HG02642 (cell line): ENCODE measurements around the gene FOXO3.
"Not testable (repeated sequence)": the region's sequence is repeated elsewhere in the genome, so short reads cannot be mapped to it uniquely, and the experiment has no call there.

Source experiments
- ATAC-seq: cut with Tn5 transposase; IDR thresholded peaks from one replicate; pipeline ENCODE4 v1.9.1; 2021; ENCODE audit warnings: mild to moderate bottlenecking; ENCODE audit not compliant: unreplicated experiment, poor library complexity

Gene FOXO3

DNA sequence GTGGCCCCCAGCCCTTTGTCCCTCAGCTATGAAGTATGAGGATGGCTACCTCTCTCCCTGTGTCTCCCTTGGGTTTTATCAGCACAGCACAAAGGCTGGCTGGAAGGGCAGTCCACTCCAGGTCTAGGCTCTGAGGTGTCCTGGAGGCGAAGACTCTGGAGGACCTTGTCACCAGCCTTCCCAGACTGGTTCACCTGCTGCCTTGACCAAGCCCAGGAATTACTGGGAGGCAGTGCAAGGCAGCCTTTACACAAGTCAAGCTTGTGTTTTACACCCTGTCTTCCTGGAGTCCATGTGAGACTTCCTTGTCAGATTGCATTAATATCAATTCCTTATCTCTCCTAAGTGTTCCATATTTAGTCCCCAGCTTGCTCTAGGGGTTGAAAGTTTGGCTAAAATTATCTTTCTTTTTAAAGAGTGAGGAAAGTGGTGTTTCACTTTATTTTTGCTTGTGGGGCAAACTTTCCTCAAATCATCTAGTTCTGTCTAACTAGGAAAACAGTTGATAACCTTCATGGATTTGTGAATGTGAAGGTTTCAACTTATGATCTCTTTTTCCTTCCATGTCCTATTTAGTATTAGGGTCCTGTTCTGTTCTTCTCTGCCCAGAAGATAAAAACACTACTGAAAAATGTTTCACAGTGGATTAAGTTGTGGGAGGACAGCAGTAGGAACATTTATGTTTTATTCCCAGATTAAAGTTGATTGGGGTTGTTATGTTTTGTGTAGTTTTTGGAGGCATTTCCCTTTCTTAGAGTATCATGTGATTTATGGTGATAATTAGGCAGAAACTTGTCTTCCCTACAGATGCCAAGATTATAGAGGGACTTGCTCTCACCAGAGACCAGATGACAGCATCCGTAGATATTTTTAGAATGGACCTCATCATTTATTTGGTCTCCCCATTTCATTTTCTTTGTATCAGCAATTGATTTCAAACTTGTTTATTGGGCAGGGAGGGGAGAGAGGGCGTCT, 114.8 kb downstream of the FOXO3 start:
- ATAC-seq: no peak

DNA sequence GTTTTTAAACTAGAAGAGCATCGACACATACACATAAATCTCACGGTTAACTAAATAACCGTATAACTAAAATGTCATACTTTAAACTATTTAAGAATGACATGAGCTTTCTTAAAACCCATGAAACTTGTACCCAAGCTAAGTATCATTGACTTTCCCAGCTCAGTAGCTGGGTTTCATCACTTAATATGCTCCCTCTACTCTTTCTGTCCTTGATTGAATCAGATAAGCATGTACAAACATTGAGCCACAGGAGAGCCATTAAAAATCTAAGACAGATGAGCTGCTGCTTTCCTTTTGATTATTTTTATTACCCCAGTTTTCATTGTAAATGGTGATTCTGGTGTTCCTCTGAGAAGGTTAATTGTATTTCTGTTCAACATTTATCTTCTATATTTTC, 115.8 kb downstream of the FOXO3 start:
- ATAC-seq: no peak

DNA sequence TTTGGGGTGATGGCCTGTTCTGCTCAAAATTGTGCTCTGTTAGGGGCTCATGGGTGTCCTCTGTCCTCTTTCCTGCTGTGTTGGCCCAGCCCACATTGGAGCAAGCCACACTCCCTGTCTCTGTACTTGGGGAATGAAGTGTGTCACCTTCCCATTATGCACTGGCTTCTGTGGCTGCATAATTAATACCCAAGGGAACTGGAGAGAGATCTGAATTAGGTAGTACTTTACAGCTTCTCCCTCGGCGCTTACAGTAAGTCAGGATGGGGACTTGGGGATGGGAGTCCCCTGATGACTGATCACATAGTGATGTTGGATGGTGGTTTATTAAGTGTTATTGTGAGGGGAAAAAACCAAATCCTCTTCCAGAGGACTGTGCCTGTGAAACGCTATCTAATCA, 116.6 kb downstream of the FOXO3 start:
- no peak for ATAC-seq

DNA sequence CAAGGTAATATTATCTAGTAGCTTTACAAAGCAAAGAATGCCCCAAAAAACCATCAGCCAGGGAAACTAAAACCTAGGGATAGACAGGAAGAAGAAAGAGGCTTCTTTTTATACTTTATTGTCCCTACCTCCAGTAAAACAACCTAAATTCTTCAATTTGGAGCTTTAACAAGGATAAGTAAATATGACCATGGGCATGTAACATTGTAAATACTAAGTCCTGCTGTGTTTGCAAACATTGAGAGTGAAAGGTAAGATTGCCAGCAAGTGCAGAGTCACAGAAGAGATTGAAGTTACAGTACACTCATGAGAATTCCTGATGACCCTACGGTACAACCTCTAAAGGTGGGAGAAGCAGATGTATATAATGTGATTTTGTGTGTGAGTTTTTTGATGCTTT, 117.2 kb downstream of the FOXO3 start:
- ATAC-seq: no peak

DNA sequence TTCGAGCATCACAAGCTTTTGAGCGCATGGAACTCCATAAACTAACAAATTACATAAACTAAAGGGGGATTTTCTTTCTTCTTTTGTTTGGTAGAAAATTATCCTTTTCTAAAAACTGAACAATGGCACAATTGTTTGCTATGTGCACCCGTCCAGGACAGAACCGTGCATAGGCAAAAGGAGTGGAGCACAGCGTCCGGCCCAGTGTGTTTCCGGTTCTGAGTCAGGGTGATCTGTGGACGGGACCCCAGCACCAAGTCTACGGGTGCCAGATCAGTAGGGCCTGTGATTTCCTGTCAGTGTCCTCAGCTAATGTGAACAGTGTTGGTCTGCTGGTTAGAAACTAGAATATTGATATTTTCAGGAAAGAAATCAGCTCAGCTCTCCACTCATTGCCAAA, 119.6 kb downstream of the FOXO3 start:
- ATAC-seq: not testable (repeated sequence)

DNA sequence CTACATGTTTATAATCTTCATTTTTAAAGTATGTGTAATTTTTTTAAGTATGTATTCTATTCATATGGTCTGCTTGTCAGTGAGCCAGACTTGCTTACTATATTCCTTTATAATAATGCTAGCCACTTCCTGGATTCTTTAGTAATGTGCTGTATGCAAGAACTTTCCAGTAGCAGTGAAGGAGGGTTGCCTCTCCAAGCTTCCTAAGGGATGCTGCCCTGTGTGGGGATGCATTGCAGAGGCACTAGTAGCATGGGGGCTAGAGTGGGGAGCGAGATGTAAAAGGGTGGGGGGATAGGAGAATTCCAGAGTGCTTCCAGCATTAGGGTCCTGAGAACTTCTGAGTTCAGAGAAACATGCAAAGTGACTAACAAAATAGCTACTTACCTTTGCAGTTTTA, 121.0 kb downstream of the FOXO3 start:
- not testable (repeated sequence) for ATAC-seq

DNA sequence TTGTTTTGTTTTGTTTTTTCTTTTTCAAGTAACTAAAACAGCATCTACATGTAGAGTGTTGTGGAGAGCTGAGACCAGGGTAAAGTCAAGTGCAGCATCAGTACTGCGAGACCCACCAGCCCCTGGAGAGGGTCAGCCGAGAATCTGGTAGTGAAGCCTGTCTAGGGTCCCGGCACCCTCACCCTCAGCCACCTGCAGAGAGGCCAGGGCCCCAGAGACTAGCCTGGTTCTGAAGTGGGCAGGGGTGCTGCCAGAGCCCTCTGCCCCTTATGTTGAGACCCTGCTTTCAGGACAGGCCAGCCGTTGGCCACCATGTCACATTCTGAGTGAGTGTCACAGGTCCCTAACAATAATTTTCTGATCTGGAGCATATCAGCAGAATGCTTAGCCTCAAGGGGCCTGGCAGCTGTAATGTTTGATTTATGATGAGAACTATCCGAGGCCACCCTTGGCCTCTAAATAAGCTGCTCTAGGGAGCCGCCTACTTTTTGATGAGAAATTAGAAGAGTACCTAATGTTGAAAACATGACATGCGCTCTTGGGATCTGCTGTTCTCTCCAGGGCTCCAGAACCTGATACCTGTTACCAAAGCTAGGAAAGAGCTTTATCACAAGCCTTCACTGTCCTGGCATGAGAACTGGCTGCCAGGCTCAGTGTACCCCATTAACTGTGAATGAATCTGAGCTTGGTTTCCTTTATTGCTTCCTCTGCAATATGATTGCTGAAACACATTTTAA, 121.8 kb downstream of the FOXO3 start:
- ATAC-seq: not testable (repeated sequence)

DNA sequence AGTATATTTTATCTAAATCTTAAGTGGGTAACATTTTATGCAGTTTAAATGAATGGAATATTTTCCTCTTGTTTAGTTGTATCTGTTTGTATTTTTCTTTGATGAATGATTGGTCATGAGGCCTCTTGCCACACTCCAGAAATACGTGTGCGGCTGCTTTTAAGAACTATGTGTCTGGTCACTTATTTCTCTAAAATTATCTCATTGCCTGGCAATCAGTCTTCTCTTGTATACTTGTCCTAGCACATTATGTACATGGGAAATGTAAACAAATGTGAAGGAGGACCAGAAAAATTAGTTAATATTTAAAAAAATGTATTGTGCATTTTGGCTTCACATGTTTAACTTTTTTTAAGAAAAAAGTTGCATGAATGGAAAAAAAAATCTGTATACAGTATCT, 123.3 kb downstream of the FOXO3 start:
- ATAC-seq: not testable (repeated sequence)

DNA sequence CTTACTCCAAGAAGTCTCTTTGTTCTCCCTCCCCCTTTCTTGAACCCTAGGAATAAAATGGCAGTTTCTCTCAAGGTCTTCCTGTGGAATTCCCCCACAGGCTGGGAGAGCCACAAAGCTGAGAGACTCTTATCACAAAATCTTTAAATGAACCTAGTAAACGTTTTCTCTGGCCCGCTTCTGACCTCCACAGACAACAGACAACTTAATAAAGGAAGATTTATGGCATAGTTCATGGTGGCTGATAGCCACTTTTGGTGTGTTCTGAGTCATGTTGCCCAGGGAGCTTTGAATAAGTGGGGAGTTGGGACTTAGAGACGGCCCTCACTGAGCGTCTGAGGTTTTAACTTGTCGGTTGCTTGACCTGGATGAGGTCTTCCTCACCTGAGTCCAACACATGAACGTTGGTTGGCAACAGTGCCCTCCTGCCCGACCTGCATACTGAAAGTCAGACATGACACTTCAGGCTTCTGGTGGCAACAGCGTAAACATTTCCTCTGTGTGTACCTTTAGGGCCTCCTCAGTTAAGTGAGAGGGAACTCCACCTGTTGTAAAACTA, 124.1 kb downstream of the FOXO3 start:
- ATAC-seq: no peak

DNA sequence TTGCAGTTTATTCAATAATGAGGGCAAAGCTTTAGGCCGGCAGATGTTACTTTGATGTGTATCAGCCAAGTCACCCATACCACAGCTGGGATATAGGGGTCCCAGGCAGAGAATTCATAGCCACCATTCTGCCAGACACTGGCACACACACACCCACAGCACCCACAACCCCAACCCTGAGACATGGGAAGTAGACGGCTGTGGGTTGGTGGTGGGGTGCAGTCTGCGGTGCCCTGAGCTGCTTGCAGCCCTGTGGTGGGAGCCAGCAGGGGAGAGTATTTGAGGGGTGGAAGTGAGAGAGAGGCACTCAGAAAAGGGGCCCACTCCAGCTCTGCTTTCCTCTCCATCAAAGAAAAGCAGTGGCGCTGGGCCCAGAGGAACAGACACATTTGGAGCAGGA, 125.3 kb downstream of the FOXO3 start:
- no peak for ATAC-seq

DNA sequence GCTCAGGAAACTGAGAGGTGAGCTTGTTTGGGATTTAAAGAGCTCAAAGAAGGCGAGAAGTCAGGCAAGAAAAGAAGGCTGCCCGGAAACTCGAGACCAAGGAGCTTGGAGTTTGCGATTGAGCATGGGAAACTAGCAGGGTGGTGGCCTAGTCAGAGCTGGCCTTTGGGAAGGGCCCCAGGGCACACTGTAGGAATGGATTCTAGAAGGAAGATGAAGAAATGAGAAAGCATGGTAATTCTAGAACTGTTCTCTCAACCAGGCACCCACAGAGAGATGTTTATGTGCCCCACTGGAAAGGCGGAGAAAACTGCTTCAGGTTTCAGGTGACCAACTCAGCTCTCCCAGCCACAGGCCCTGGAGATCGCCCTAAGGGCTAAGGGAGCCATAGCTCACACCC, 126.2 kb downstream of the FOXO3 start:
- no peak for ATAC-seq

DNA sequence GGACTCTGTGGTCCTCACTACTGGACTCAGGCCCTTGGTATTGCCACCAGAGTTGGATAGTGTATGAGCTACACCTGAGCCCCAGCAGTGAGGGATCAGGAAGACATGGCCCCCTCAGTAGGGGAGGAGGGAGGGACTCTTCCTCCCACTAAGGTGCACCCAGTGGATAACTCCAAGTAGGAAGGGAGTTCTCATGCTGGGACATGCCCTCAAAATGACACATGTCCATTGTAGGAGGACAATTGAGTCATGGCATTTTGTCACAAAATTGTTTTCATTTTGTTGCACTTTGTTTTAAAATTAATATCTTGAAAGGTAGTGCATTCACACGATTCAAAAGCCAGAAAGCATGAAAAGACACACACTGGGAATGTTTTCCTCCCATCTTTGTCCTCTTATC, 127.2 kb downstream of the FOXO3 start:
- no peak for ATAC-seq

DNA sequence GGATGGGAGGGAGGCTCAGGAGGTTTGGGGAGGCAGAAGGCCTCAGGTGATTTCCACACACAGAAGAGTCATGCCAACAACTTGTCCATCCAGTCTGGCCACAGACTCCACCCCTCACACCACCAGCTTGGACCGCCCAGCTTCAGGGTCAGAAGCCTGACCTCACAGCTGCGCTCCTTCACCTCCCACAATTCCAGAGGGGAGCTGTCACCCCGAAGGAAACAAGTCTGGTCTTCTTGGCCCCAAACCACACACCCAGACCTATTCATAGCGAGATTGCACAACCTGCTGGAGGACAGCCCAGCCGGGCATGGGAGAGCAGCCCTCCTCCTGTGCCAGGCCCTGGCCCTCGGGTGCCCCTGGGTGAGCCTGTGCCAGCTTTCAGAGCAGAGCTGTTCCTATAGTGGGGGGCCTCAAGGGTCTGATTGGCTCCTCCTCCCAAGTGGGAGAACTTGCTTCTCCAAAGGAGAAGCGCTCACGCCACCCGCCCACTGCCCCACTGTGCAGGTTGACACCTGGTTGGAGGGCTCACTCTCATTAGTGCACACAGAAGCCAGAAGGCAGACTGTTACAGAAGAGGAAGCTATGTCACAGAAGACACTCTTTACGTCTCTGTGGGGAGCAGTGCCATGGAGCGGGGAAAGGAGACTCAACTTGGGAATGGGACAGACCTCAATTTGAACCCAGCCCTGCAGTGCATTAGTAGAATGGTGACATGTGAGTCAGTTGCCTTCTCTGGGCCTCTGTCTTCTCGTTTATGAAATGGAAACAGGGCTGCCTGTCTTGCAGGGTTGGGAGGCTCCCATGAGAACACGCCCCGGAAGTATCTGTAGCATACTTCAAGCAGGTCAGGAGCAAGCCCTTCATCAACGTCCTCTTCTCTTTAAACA, 128.8 kb downstream of the FOXO3 start:
- ATAC-seq: no peak

DNA sequence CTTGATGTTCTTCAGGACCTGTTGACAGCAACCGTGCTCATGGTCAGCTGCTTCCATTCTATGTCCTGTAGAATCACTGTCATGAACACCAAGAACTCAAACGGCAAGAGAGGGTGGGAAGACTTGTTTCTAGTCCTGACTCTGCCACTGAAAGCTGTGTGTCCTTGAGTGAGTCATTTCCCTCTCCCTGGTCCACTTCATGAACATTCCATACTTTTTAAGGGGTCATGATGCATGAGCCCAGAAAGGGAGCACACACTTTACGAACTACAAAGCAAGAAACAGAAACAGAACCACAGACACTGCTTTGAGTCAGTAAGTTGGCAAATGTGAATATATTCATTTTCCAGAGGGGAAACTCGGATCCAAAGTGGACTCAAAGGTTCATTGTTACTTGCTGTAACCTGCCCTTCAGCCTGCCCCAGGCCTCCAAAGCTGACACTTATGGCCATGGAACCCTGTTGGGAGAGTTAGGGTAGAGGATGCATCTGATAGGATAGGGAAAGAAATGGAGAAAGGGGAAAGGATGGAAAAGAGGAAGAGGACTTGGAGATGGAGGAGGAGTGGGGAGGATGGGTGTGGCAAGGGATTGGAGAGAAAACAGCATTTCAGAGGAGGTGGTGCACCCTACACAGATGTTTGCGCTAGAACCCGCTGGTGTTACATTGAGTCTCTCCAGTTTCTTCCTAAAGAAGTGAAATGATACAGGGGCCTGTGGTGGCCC, 129.8 kb downstream of the FOXO3 start:
- no peak for ATAC-seq

DNA sequence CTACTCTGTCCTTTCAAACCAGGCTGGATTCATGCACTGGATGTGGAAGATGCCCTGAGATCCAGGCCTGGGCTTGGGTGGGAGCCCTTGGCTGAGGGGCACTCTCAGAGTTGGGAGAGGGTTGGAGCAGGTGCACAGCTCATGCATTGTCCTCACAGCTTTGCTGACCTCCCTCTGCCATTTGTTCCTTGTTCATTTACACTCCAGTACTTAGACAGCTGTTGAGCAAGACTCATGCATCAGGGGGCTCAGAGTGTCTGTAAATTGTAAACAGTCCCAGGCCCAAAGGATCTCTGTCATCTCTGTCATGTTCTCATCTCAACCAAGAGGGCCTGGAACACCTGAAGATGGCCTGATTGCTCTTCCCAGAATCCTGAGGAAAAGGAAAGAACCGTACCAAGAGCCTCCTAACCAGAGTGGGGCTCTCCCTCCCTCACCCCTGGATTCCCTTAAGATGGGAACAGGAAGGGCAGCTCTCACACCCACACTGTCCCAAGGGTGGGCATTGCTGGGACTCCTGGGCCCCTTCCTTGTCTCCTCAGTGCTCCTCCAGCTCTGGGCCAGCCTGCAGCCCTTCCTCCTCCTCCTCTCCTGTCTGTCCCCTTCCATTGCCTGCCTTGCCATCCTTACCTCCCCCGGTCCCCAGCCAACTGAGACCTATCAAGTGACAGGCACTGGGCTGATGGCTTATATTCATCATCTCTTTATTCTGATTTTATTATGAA, 132.9 kb downstream of the FOXO3 start:
- no peak for ATAC-seq

DNA sequence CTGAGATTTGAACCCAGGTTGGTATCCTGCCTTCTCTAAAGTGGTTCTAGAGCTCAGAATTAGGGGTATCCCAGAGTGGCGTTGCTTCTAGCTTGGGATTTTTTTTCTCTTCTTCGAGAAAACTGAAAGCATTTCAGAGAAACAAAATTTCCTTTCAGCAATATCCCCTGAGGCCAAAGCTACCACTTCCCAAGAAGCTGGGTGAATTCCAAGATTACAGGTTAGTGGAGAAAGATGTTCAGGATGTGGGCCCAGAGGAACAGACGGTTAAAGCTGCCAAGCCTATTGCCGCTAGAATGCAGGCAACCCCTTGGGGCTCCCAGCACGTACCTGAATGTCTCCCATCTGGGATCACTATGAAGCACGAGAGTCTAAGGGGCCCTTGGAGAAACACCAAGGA, 134.1 kb downstream of the FOXO3 start:
- ATAC-seq: no peak

DNA sequence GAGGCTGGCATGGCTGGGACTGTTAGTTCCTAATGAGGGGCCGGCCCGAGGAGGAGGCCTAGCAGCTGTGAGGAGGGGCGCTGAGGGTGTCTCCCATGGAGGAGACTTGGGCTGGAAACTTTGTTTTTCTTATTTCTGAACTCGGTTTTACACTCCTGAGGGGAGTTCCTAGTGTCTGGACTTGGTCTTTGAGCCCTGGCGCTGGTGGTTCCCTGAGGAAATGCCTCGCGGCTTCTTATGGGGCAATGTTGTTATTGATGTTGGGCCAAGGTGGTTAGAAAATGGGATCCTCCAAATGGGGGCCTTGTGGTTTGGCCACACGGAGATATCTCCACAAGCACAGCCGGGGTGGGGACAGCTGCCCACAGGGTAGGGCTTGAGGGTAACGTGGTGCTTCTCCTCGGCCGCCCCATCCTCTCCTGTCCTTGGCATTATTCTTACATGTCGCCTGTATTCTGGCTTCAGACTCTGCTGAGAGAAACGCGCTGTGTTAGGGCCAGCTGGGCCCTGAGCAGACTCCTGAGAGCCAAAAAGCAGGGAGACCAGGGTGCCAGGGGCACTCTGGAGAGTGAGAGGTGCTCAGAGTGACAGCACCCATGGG, 136.9 kb downstream of the FOXO3 start:
- no peak for ATAC-seq

DNA sequence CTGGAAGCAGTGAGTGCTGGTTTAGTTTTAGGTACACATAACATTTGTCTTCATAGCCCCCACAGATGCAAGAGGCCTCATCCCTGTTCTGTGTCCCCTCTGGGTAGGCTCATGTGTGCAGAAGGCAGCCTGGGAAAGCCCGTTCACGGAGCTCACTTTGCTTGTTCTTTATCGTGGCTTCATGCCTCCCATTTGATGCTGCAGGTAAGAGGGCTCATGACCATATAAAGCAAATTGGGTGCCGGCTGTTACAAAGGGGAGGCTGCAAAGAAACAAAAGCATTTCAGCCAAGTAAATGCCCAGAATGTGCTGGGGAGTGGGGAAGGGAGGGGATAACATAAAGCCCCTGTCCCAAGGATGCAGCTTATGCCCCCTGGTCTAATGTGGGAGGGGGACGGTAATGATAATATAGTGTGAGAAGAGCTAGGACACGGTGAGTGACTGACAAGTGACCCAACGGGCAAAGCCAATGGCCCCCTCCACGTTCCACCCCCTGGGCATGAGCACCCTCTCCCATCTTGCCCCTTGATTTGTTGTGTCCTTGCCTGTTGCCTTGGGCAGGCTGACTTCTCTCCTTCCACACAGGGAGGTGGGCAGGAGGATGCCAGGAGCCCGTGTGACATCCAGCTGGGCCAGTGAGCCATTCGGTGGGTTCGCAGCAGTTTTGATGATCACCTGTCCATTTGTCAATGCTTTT, 138.0 kb downstream of the FOXO3 start:
- no peak for ATAC-seq
